Stomach (tissue), 9 donors: ENCODE results near the gene TMEM178B. TPM values are rescaled to one million over a fixed set of nuclear protein-coding genes. Genes with fewer than 3 reads are reported as not detected.

Source experiments
- DNase-seq, 2 donors: peaks; one replicate each; pipeline versions ENCODE4 v3.0.0 to v3.0.0-alpha.2; 2013 to 2019
- H3K27ac ChIP-seq, 5 donors: fragments of 200-600 bp in 4 of 5; sonication (generic) in 4 of 5; one replicate each; pipeline ENCODE4 v1.5.1; 2013 to 2019; ENCODE audit warnings: mild to moderate bottlenecking in 1 of 5, moderate library complexity in 1 of 5
- H3K27me3 ChIP-seq, 3 donors: fragments of 200-600 bp; sonication (generic); one replicate each; pipeline ENCODE4 v1.5.1; 2017 to 2019; ENCODE audit warnings: mixed run types in 1 of 3
- H3K36me3 ChIP-seq, 4 donors: fragments of 200-600 bp; sonication (generic); 1 replicate in 3 of 4; 2 replicates in 1 of 4; pipeline ENCODE4 v1.5.1; 2016 to 2019
- H3K4me1 ChIP-seq, 4 donors: fragments of 200-600 bp; sonication (generic); one replicate each; pipeline ENCODE4 v1.5.1; 2016 to 2019
- H3K4me3 ChIP-seq, 4 donors: fragments of 200-600 bp; sonication (generic) in 3 of 4; one replicate each; pipeline ENCODE4 v1.5.1; 2016 to 2019; ENCODE audit warnings: mild to moderate bottlenecking in 1 of 4
- H3K9me3 ChIP-seq, 4 donors: fragments of 200-600 bp; sonication (generic); one replicate each; pipeline ENCODE4 v1.5.1; 2016 to 2019
- EP300 ChIP-seq: sonication (generic); formaldehyde crosslinking; IDR thresholded peaks from one replicate; pipeline ENCODE4 v1.6.1; 2017; ENCODE audit warnings: antibody characterized with exemption
- POLR2A ChIP-seq, 4 donors: fragments of 450-650 bp; IDR thresholded peaks; one replicate each; pipeline ENCODE4 v1.6.1; 2016; ENCODE audit warnings: antibody characterized with exemption in 4 of 4, control low read depth in 2 of 4, mild to moderate bottlenecking in 1 of 4, moderate library complexity in 1 of 4
- POLR2AphosphoS5 ChIP-seq, 3 donors: sonication (generic); formaldehyde crosslinking; IDR thresholded peaks; one replicate each; pipeline ENCODE4 v1.6.1; 2016; ENCODE audit warnings: antibody characterized with exemption in 3 of 3
- WGBS, 5 donors: extraction: QIAGEN DNeasy Blood & Tissue Kit in 3 of 5; methylation state at CpG; one replicate each; pipeline versions ENCODE4 v1.1.5 to v1.1.7; 2013 to 2018; 5-methylcytosine and 5-hydroxymethylcytosine counted together
- intact Hi-C: fragments of 100-400 bp; cut with DNase I; formaldehyde crosslinking; loops from one replicate; pipeline ENCODE4 v1.15.1; 2023; ENCODE audit warnings: low total_unique reads
- polyA plus RNA-seq, 3 donors: library from polyadenylated mRNA; stranded (reverse); fragments of 200-250 nt; gene quantifications; one replicate each; pipeline ENCODE4 v1.2.3, GENCODE V29; 2013
- total RNA-seq, 5 donors: library from RNA; depleted of rRNA; stranded (reverse); fragments of >200 nt; gene quantifications; one replicate each; pipeline versions ENCODE4 v1.1.0 to v1.2.3, GENCODE V29; 2014 to 2016
- TF ChIP-seq, protein P1 (sequence below), 7 experiments: fragments of 450-650 bp in 4 of 7; fragments of 200-600 bp in 3 of 7; sonication (generic) in 3 of 7; IDR thresholded peaks; one replicate each; pipeline ENCODE4 v1.5.1; 2016 to 2019; ENCODE audit warnings: antibody characterized with exemption in 7 of 7, control low read depth in 2 of 7, mild to moderate bottlenecking in 1 of 7
- donor health status: healthy with polysubstance abuse.
- donor health status: Bipolar disorder and iron deficiency.
- donor health status: healthy.

TMEM178B gene
- total and polyA plus RNA-seq, 8 donors = under 0.01 to 1.7 (median 0.15) TPM; not detected in 3

DNA sequence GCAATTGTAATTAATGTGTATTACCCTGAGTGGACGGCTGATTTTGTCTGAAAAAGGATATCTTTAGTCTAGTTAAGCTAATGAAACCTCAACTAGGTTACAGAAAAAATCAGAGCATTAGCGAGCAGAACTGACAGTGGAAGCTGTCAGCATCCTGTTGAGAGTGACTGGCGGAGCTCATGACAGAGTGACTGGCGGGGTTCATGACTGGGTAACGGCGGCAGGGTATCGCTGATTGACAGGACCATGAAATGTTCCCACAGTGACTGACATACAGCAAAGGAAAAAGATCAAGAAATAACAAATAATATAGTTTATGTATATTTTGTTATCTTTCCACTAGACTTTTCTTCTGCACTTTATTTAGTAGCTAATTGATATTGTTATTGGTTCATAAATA is 274.9 kb downstream of the TMEM178B start:
- intact Hi-C loops = no loop called here
- 77 to 82% (median 81%) methylated on average over 7 of the region's 7 CpGs for WGBS, 5 donors
- Histone ChIP-seq H3K27ac (no peak overlapping the region), H3K27me3 (no peaks in the 10 kb centered on the region), H3K36me3 (no peaks in the 10 kb centered on the region), H3K4me3 (no peak overlapping the region), H3K4me1 (no peaks in the 10 kb centered on the region), H3K9me3 (no peaks in the 10 kb centered on the region)
- TF ChIP-seq POLR2A (IDR thresholded peaks at IDR 0.05) (no peak), POLR2AphosphoS5 (IDR thresholded peaks at IDR 0.05) (no peak), EP300 (no peak)
- TF ChIP-seq, protein P1, sequence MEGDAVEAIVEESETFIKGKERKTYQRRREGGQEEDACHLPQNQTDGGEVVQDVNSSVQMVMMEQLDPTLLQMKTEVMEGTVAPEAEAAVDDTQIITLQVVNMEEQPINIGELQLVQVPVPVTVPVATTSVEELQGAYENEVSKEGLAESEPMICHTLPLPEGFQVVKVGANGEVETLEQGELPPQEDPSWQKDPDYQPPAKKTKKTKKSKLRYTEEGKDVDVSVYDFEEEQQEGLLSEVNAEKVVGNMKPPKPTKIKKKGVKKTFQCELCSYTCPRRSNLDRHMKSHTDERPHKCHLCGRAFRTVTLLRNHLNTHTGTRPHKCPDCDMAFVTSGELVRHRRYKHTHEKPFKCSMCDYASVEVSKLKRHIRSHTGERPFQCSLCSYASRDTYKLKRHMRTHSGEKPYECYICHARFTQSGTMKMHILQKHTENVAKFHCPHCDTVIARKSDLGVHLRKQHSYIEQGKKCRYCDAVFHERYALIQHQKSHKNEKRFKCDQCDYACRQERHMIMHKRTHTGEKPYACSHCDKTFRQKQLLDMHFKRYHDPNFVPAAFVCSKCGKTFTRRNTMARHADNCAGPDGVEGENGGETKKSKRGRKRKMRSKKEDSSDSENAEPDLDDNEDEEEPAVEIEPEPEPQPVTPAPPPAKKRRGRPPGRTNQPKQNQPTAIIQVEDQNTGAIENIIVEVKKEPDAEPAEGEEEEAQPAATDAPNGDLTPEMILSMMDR (IDR thresholded peaks at IDR 0.05) = no peak
- no peak for DNase-seq

DNA sequence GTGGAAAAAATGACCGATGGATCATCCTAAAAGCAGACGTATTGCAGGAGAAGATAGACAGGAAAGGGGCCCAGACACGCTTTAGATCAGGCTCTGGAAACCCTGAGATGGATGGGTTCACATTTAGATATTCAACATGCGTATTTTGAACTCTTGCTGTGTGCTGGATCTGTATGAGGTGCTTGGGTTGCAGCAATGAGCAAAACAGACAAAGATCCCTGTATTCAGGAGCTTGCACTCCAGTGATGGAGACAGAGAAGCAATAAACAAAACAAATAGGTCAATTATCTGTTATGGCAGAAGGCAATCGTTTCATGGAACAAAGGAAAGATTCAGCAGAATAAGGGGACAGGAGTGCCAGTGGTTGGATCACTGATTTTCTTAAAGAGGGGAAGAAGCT is 275.5 kb downstream of the TMEM178B start:
- Histone ChIP-seq H3K9me3 (no peaks in the 10 kb centered on the region), H3K27ac (no peak overlapping the region), H3K36me3 (no peaks in the 10 kb centered on the region), H3K4me3 (no peak overlapping the region), H3K27me3 (no peaks in the 10 kb centered on the region), H3K4me1 (no peaks in the 10 kb centered on the region)
- TF ChIP-seq POLR2A (IDR thresholded peaks at IDR 0.05) (no peak), POLR2AphosphoS5 (IDR thresholded peaks at IDR 0.05) (no peak), EP300 (no peak)
- TF ChIP-seq, protein P1 (IDR thresholded peaks at IDR 0.05) = no peak
- no peak for DNase-seq
- WGBS, 5 donors = 76 to 87% (median 81%) methylated on average over 5 of the region's 5 CpGs
- intact Hi-C loops = no loop called here

DNA sequence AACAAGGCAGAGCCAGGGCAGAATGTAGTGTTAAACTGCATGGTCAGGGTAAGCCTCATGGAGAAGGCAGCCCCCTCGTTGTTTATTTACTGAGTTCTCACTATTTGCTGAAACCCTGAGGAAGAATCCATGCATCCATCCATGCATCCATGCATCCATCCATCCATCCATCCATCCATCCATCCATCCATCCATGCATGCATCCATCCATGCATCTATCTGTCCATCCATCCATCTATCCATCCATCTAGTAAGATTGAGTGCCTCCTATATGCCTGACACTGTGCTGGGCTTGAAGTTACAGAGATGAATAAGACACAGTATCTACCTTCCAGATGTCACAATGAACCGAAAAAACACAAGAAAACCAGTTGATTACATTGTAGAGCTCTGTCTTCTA is 275.9 kb downstream of the TMEM178B start:
- H3K36me3 ChIP-seq = no peaks in the 10 kb centered on the region
- intact Hi-C loops = no loop called here
- H3K4me1 ChIP-seq = no peaks in the 10 kb centered on the region
- no peaks in the 10 kb centered on the region for H3K27me3 ChIP-seq
- 61 to 76% (median 69%) methylated on average over 2 of the region's 2 CpGs for whole genome bisulfite sequencing, 5 donors
- H3K9me3 ChIP-seq = no peaks in the 10 kb centered on the region
- no peak overlapping the region for H3K27ac ChIP-seq
- no peak for DNase-seq
- TF ChIP-seq EP300 (no peak), POLR2AphosphoS5 (IDR thresholded peaks at IDR 0.05) (no peak), POLR2A (IDR thresholded peaks at IDR 0.05) (no peak)
- TF ChIP-seq, protein P1 (IDR thresholded peaks at IDR 0.05) = no peak
- H3K4me3 ChIP-seq = no peak overlapping the region

DNA sequence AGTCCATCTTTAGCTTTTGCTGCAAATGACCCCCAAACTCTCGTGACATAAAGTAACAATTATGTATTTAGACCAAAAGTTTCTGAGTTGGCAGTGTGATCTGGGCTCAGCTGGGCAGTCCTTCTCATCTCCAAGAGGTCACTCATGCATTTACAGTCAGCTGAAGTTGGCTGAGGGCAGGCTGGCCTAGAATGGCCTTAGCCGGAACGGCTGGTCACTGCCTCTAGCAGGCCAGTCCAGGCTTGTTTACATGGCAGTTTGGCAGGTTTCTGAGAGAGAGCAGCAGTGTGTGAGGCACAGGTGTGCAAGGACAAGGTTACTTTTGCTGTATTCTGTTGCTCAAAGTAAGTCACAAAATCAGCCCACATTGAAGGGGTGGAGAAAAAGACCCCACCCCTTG is 277.3 kb downstream of the TMEM178B start:
- no peaks in the 10 kb centered on the region for H3K27me3 ChIP-seq
- intact Hi-C loops = no loop called here
- no peaks in the 10 kb centered on the region for H3K9me3 ChIP-seq
- no peak for DNase-seq
- H3K27ac ChIP-seq = no peak overlapping the region
- no peaks in the 10 kb centered on the region for H3K4me1 ChIP-seq
- no peak overlapping the region for H3K4me3 ChIP-seq
- TF ChIP-seq EP300 = no peak
- TF ChIP-seq, protein P1 (IDR thresholded peaks at IDR 0.05) = no peak
- no peak for TF ChIP-seq POLR2AphosphoS5 (IDR thresholded peaks at IDR 0.05)
- no peak for TF ChIP-seq POLR2A (IDR thresholded peaks at IDR 0.05)
- 50 to 68% (median 59%) methylated on average over 3 of the region's 3 CpGs for WGBS, 5 donors
- no peaks in the 10 kb centered on the region for H3K36me3 ChIP-seq
